ENCODE results near the gene PECR. TPM values are rescaled to one million over a fixed set of nuclear protein-coding genes. Genes with fewer than 3 reads are reported as not detected.

Gene PECR
- total RNA-seq, 1 donor from 2014 or later: 18.9 TPM

DNA sequence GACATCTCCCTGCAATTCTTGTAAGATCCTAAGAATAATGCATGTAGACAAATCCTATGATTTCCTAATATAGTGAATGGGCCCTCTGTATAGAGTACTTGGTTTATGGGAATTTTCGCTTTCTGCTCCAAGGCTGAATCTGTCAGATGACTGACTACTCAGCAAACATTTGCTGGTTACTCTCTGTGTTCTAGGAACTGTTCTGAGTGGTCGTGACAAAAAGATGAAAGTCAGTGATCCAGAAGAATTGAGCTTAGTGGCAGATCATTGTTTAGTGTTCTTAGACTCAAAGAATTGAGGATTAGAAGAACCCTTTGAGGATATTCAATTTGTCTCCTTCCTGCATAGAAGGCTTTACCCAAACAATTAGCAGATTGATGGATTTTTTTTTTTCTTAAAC is 37.5 kb upstream of the PECR start:
- H3K27me3 ChIP-seq: no peaks in the 10 kb centered on the region
- no peak for DNase-seq
- H3K4me1 ChIP-seq: peaks cover 21% of the 10 kb centered on the region
- no peaks in the 10 kb centered on the region for H3K9me3 ChIP-seq
- TF ChIP-seq CTCF (IDR thresholded peaks at IDR 0.05): no peak
- ATAC-seq: no peak
- H3K27ac ChIP-seq: no peak overlapping the region
- peaks cover 88% of the 10 kb centered on the region for H3K36me3 ChIP-seq
- intact Hi-C loops (cut with DNase I): no loop called here
- H3K4me3 ChIP-seq: no peak overlapping the region

- Histone ChIP-seq H3K27ac (no peak overlapping the region), H3K36me3 (peaks cover 88% of the 10 kb centered on the region), H3K27me3 (no peaks in the 10 kb centered on the region), H3K4me1 (peaks cover 23% of the 10 kb centered on the region), H3K4me3 (no peak overlapping the region), H3K9me3 (no peaks in the 10 kb centered on the region)
- no peak for TF ChIP-seq CTCF (IDR thresholded peaks at IDR 0.05)
- intact Hi-C loops (cut with DNase I): no loop called here
- ATAC-seq: no peak
- no peak for DNase-seq
Observed at GRCh38 chr2:216118474-216118873, 36.9 kb upstream of the PECR start.

DNA sequence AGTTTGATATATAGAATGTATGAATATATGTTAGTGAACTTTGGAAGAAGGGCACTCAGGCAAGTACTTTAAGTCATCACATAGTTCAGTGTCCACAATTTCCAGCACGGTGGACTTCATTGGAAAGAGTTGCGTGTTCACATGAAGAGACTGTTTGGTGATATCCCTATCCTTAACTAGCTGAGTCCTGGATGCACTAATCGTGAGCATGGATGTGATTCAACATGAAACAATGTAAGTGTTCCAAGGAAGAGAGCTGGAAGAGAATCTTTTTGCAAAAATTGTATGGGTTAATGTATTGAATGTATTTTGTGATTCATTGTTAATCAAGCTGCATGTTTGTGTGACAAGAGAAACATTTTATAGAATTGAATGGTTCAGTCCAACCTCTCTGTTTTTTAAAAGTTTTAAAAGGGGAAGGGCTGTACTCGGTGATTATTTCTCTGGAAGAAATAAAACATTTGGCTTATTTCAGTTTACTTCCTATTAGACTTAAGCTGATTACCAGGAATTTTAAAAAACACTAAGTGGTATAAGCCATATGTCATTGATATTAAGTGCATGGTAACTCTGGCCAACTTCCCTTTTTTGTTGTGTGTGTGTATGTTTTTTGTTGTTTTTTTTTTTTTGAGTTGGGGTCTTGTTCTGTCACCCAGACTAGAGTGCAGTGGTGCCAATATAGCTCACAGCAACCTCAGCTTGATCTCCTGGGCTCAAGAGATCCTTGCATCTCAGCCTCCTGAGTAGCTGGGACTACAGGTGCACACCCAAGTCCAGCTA is 36.1 kb upstream of the PECR start:
- ATAC-seq: no peak
- H3K27ac ChIP-seq: no peak overlapping the region
- TF ChIP-seq CTCF (IDR thresholded peaks at IDR 0.05): no peak
- no peak overlapping the region for H3K4me3 ChIP-seq
- H3K4me1 ChIP-seq: peaks cover 23% of the 10 kb centered on the region
- no peaks in the 10 kb centered on the region for H3K9me3 ChIP-seq
- intact Hi-C loops (cut with DNase I): no loop called here
- no peak for DNase-seq
- peaks cover 88% of the 10 kb centered on the region for H3K36me3 ChIP-seq
- H3K27me3 ChIP-seq: no peaks in the 10 kb centered on the region

GRCh38 chr2:216116418-216116817 is 34.8 kb upstream of the PECR start:
- Histone ChIP-seq H3K36me3 (peaks cover 88% of the 10 kb centered on the region), H3K4me1 (peaks cover 33% of the 10 kb centered on the region), H3K27me3 (no peaks in the 10 kb centered on the region), H3K4me3 (no peak overlapping the region), H3K9me3 (no peaks in the 10 kb centered on the region), H3K27ac (no peak overlapping the region)
- TF ChIP-seq CTCF (IDR thresholded peaks at IDR 0.05): no peak
- DNase-seq (no peak), ATAC-seq (no peak)
- intact Hi-C loops (cut with DNase I): no loop called here

GRCh38 chr2:216114714-216115531 is 33.3 kb upstream of the PECR start:
- peak overlapping the region; percentile 63 for H3K4me3 ChIP-seq
- ATAC-seq (peak; percentile 97), DNase-seq (peak; percentile 96)
- TF ChIP-seq CTCF (IDR thresholded peaks at IDR 0.05): peak; percentile 87
- peak overlapping the region; percentile 84 for H3K27ac ChIP-seq
- H3K36me3 ChIP-seq: peaks cover 79% of the 10 kb centered on the region
- H3K9me3 ChIP-seq: no peaks in the 10 kb centered on the region
- intact Hi-C loops (cut with DNase I): no loop called here
- H3K27me3 ChIP-seq: no peaks in the 10 kb centered on the region
- peaks cover 46% of the 10 kb centered on the region for H3K4me1 ChIP-seq

Measured in upper lobe of right lung (tissue), 1 donor.